Psoas muscle (tissue), 8 donors: ENCODE results near the gene PTPMT1. TPM values are rescaled to one million over a fixed set of nuclear protein-coding genes. Genes with fewer than 3 reads are reported as not detected.

Experiments
- ATAC-seq, 4 donors: fragments of 200-7000 bp; cut with Tn5 transposase; one replicate each; pipeline ENCODE4 v1.9.1; 2020; ENCODE audit warnings: moderate library complexity in 3 of 4, mild to moderate bottlenecking in 2 of 4
- DNase-seq, 2 donors: peaks; one replicate each; pipeline ENCODE4 v3.0.0-alpha.2; 2020
- H3K27ac ChIP-seq: fragments of 200-600 bp; one replicate; pipeline ENCODE4 v1.8.0; 2022
- H3K27me3 ChIP-seq, 3 donors: fragments of 200-600 bp in 1 of 3; one replicate each; pipeline versions ENCODE4 v1.6.1 to v1.8.0; 2013 to 2022; ENCODE audit warnings: low read length in 2 of 3, mild to moderate bottlenecking in 2 of 3, moderate library complexity in 1 of 3; ENCODE audit not compliant: insufficient read depth in 3 of 3
- H3K36me3 ChIP-seq, 2 donors: fragments of 200-600 bp in 1 of 2; one replicate each; pipeline versions ENCODE4 v1.6.1 to v1.8.0; 2013 to 2022; ENCODE audit warnings: low read depth in 1 of 2, mild to moderate bottlenecking in 1 of 2, moderate library complexity in 1 of 2; ENCODE audit not compliant: insufficient read depth in 1 of 2
- H3K4me1 ChIP-seq: fragments of 200-600 bp; one replicate; pipeline ENCODE4 v1.8.0; 2022
- H3K4me3 ChIP-seq: fragments of 200-600 bp; one replicate; pipeline ENCODE4 v1.8.0; 2022; ENCODE audit warnings: mild to moderate bottlenecking
- H3K9me3 ChIP-seq: fragments of 200-600 bp; one replicate; pipeline ENCODE4 v1.8.0; 2022
- WGBS, 3 donors: extraction: QIAGEN DNeasy Blood & Tissue Kit; methylation state at CpG; one replicate each; pipeline versions ENCODE4 v1.1.6 to v1.1.7; 2013; 5-methylcytosine and 5-hydroxymethylcytosine counted together
- intact Hi-C, 2 donors: fragments of 100-400 bp; cut with DNase I; formaldehyde crosslinking; loops; one replicate each; pipeline versions ENCODE4 v1.11.0 to v1.14.2; 2022
- polyA plus RNA-seq, 3 donors: library from polyadenylated mRNA; stranded (reverse); fragments of 200-250 nt; gene quantifications; one replicate each; pipeline ENCODE4 v1.2.3, GENCODE V29; 2013
- total RNA-seq, 4 donors: library from RNA; stranded (reverse); fragmentation: NEBNext Ultra II Directional in 2 of 4; extraction: Animal tissue kit (Norgen Biotek cat#: 25700) in 2 of 4; gene quantifications; one replicate each; pipeline versions ENCODE4 v1.2.1 to v1.2.4, GENCODE V29; 2021 to 2023
- TF ChIP-seq, protein P1 (sequence below): fragments of 200-600 bp; IDR thresholded peaks from one replicate; pipeline ENCODE4 v1.8.0; 2022; ENCODE audit warnings: antibody characterized with exemption
- donor health status: healthy with polysubstance abuse.
- donor health status: DM: no; HTN: no; CAD: no; lungs with moderate emphysema.
- donor health status: Bipolar disorder and iron deficiency.
- donor health status: healthy.
- donor health status: DM: yes; HTN: yes; CAD: no.
- donor health status: DM: no; HTN: no; CAD: no.
- donor health status: DM: no; HTN: no; CAD: no.
- donor health status: DM: yes; HTN: yes; CAD: no.

PTPMT1 gene
- total and polyA plus RNA-seq, 7 donors, result 20.9 to 40.3 (median 34.5) TPM

- intact Hi-C loops, result no loop called here
- Histone ChIP-seq H3K4me1 (no peaks in the 10 kb centered on the region), H3K36me3 (no peaks in the 10 kb centered on the region), H3K4me3 (no peak overlapping the region), H3K27me3 (peaks cover 0 to 53% (median 23%) of the 10 kb centered on the region in 3 donors), H3K27ac (no peak overlapping the region), H3K9me3 (no peaks in the 10 kb centered on the region)
- DNase-seq (no peak), ATAC-seq (no peak)
- TF ChIP-seq, protein P1, sequence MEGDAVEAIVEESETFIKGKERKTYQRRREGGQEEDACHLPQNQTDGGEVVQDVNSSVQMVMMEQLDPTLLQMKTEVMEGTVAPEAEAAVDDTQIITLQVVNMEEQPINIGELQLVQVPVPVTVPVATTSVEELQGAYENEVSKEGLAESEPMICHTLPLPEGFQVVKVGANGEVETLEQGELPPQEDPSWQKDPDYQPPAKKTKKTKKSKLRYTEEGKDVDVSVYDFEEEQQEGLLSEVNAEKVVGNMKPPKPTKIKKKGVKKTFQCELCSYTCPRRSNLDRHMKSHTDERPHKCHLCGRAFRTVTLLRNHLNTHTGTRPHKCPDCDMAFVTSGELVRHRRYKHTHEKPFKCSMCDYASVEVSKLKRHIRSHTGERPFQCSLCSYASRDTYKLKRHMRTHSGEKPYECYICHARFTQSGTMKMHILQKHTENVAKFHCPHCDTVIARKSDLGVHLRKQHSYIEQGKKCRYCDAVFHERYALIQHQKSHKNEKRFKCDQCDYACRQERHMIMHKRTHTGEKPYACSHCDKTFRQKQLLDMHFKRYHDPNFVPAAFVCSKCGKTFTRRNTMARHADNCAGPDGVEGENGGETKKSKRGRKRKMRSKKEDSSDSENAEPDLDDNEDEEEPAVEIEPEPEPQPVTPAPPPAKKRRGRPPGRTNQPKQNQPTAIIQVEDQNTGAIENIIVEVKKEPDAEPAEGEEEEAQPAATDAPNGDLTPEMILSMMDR, result no peak
- WGBS, 3 donors, result 53 to 67% (median 60%) methylated on average over 7 of the region's 7 CpGs
These were observed 26.4 kb downstream of the PTPMT1 start for GRCh38 chr11:47591764-47592163.

GRCh38 chr11:47592251-47592650, 26.9 kb downstream of the PTPMT1 start:
- TF ChIP-seq, protein P1, result no peak
- Histone ChIP-seq H3K27ac (no peak overlapping the region), H3K4me3 (no peak overlapping the region), H3K4me1 (no peaks in the 10 kb centered on the region), H3K36me3 (no peaks in the 10 kb centered on the region), H3K9me3 (no peaks in the 10 kb centered on the region), H3K27me3 (peaks cover 0 to 53% (median 23%) of the 10 kb centered on the region in 3 donors)
- intact Hi-C loops, result no loop called here
- 63 to 74% (median 64%) methylated on average over 4 of the region's 4 CpGs for WGBS, 3 donors
- ATAC-seq, result no peak
- no peak for DNase-seq

DNA sequence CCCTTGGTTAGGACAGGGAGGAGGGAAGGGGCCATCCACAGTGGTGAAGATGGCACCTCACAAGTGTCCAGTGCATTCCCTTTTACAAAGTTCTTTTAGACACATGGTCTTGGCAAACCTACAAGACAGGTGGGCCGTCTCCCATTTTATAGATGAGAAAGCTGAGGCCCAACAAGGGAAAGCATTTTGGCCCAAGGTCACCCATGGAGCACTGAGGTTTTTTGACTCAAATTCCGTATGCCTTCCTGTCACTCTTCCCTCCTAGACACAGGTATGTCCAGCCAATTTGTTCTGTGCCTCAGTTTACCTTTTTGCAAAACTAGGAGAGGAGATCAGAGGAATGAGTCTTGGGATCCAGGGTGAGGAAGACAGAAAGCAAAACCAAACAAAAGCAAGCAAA, 27.6 kb downstream of the PTPMT1 start:
- no peak overlapping the region for H3K27ac ChIP-seq
- H3K4me3 ChIP-seq, result no peak overlapping the region
- intact Hi-C loops, result no loop called here
- WGBS, 3 donors, result 75 to 81% (median 79%) methylated on average over 2 of the region's 2 CpGs
- TF ChIP-seq, protein P1, result no peak
- H3K9me3 ChIP-seq, result no peaks in the 10 kb centered on the region
- H3K36me3 ChIP-seq, result no peaks in the 10 kb centered on the region
- ATAC-seq (no peak), DNase-seq (no peak)
- no peaks in the 10 kb centered on the region for H3K4me1 ChIP-seq
- H3K27me3 ChIP-seq, result peaks cover 0 to 53% (median 23%) of the 10 kb centered on the region in 3 donors

GRCh38 chr11:47593492-47593933, 28.1 kb downstream of the PTPMT1 start:
- TF ChIP-seq, protein P1, result no peak
- 15 to 29% (median 17%) methylated on average over 6 of the region's 6 CpGs for WGBS, 3 donors

More at GRCh38 chr11:47593492-47593933, 28.1 kb downstream of the PTPMT1 start:
- intact Hi-C loops, result no loop called here
- no peak overlapping the region for H3K27ac ChIP-seq
- H3K36me3 ChIP-seq, result no peaks in the 10 kb centered on the region
- H3K9me3 ChIP-seq, result no peaks in the 10 kb centered on the region
- ATAC-seq (no peak), DNase-seq (no peak)
- peaks cover 0 to 53% (median 23%) of the 10 kb centered on the region in 3 donors for H3K27me3 ChIP-seq
- peak overlapping the region; percentile 24 for H3K4me3 ChIP-seq
- no peaks in the 10 kb centered on the region for H3K4me1 ChIP-seq
